CD4-positive, CD25-positive, alpha-beta regulatory T cell (primary cell): Measurements from ENCODE around the gene SERPINB8. TPM values are rescaled to one million over a fixed set of nuclear protein-coding genes. Genes with fewer than 3 reads are reported as not detected.
A peak's percentile ranks its signal among the peaks of the same experiment; 100 is the strongest.
"Not testable (repeated sequence)": the region's sequence is repeated elsewhere in the genome, so short reads cannot be mapped to it uniquely, and the experiment has no call there.

Experiments
- ATAC-seq, 2 donors: fragments of 150-1000 bp; cut with Tn5 transposase; one replicate each; pipeline ENCODE4 v1.10.0; 2021; ENCODE audit warnings: low read depth in 2 of 2, moderate number of reproducible peaks in 2 of 2, moderate library complexity in 1 of 2
- DNase-seq, 3 donors: peaks; one replicate each; pipeline versions ENCODE4 v3.0.0 to v3.0.0-alpha.2; 2012 to 2022; ENCODE audit warnings: mixed read lengths in 1 of 3
- H3K27ac ChIP-seq: one replicate; pipeline ENCODE4 v1.7.0; 2013; ENCODE audit warnings: mild to moderate bottlenecking, low read length; ENCODE audit not compliant: insufficient read depth, poor library complexity, severe bottlenecking
- H3K27me3 ChIP-seq: one replicate; pipeline ENCODE4 v1.7.0; 2013; ENCODE audit warnings: low read length; ENCODE audit not compliant: control insufficient read depth, insufficient read depth
- H3K36me3 ChIP-seq: one replicate; pipeline ENCODE4 v1.7.0; 2013; ENCODE audit warnings: mild to moderate bottlenecking, low read length, moderate library complexity; ENCODE audit not compliant: control insufficient read depth, insufficient read depth
- H3K4me1 ChIP-seq: 2 replicates; pipeline ENCODE4 v1.7.0; 2013; ENCODE audit warnings: mild to moderate bottlenecking, low read length; ENCODE audit not compliant: insufficient read depth, control insufficient read depth, poor library complexity, severe bottlenecking
- H3K4me3 ChIP-seq: one replicate; pipeline ENCODE4 v1.7.0; 2013; ENCODE audit warnings: low read depth, mild to moderate bottlenecking, low read length, moderate library complexity
- H3K9me3 ChIP-seq, 2 experiments: 1 replicate in 1 of 2; 2 replicates in 1 of 2; pipeline ENCODE4 v1.7.0; 2013; ENCODE audit warnings: low read length in 2 of 2, mild to moderate bottlenecking in 1 of 2, moderate library complexity in 1 of 2; ENCODE audit not compliant: control insufficient read depth in 2 of 2
- H3K27ac Mint-ChIP-seq, 3 donors: one replicate each; pipeline ENCODE4 v1.8.0; 2020 to 2022; ENCODE audit warnings: mild to moderate bottlenecking in 3 of 3, mixed read lengths in 3 of 3, moderate library complexity in 2 of 3
- H3K27me3 Mint-ChIP-seq: one replicate; pipeline ENCODE4 v1.8.0; 2022; ENCODE audit warnings: mild to moderate bottlenecking, mixed read lengths
- H3K36me3 Mint-ChIP-seq: one replicate; pipeline ENCODE4 v1.8.0; 2020; ENCODE audit warnings: mixed read lengths
- H3K4me1 Mint-ChIP-seq, 4 donors: one replicate each; pipeline ENCODE4 v1.8.0; 2020 to 2022; ENCODE audit warnings: mixed read lengths in 4 of 4, mild to moderate bottlenecking in 1 of 4
- H3K4me3 Mint-ChIP-seq, 4 donors: one replicate each; pipeline ENCODE4 v1.8.0; 2020 to 2022; ENCODE audit warnings: mild to moderate bottlenecking in 4 of 4, mixed read lengths in 4 of 4, moderate library complexity in 3 of 4
- H3K9me3 Mint-ChIP-seq, 7 donors: one replicate each; pipeline ENCODE4 v1.8.0; 2020 to 2022; ENCODE audit warnings: mixed read lengths in 7 of 7, mild to moderate bottlenecking in 3 of 7, moderate library complexity in 2 of 7
- polyA plus RNA-seq, 4 donors: library from polyadenylated mRNA; unstranded; fragments of 300-500 nt; fragmentation: Illumina TruSeq; gene quantifications; one replicate each; pipeline ENCODE4 v1.2.3, GENCODE V29; 2021
- total RNA-seq: library from RNA; stranded (reverse); gene quantifications from one replicate; pipeline ENCODE4 v1.2.3, GENCODE V29; 2022

SERPINB8 gene
- total RNA-seq: 13.5 TPM
- polyA plus RNA-seq: 10 to 100 TPM; 14.1 to 29.4 (median 15.4) TPM

DNA sequence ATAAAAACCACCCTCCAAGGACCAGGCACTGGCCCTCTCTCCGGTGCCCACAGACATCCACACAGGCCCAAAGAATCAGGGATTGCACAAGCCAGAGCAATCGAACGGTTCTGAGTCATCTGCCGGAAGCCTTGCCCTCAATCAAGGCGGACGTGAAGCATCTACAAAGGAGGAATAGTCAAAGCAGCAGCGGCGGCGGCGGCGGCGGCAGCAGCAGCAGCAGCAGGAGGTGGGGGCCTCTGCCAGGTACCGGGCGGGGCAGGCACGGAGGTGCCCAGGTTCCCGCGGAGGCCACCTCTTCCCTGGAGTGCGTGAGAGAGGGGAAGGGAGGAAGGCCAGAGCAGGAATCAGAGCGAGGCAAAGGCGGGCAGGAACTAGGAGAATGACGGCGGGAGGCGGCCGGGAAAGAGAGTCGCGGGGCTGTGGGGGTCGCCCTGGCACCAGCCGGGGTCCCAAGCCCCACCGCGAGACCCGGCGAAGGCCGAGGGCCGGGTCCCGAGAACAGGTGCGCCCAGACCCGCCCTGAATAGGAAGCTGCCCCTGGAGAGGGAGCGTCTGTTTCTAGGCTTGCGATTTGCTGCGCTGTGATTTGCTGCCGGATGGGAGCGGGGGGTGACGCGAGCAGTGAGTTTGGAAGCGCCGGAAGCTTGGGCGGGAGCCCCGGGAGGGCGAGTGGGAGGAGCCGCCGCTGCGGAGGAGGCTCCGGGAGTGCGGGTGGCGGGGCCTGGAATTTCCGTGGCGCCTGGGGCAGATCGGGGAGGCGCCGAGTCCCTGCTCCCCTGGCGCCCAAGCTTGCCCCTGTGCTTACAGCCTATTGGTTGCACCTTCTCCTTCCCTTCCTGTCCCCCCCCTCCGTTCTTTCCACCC is at the start of gene SERPINB8:
Gene SERPINB8, plus strand, starts transcription at position 140 of the 867 bp plus-strand sequence. CDS start 8,228 bp downstream, outside the sequence.
- Histone ChIP-seq H3K27me3 (peaks cover 3% of the 10 kb centered on the region), H3K4me1 (peaks cover 10% of the 10 kb centered on the region), H3K9me3 (no peaks in the 10 kb centered on the region), H3K36me3 (no peaks in the 10 kb centered on the region), H3K27ac (peak within 1 kb of the TSS; percentile 89), H3K4me3 (peak within 1 kb of the TSS; percentile 80)
- H3K27ac Mint-ChIP-seq: peak within 1 kb of the TSS; percentile 96 to 97 (median 97)
- DNase-seq (peak; percentile 74 to 89 (median 77)), ATAC-seq (peak; percentile 93 to 94)
- no peaks in the 10 kb centered on the region for H3K9me3 Mint-ChIP-seq
- H3K4me3 Mint-ChIP-seq: peak within 1 kb of the TSS; percentile 94 to 99 (median 96)
- H3K27me3 Mint-ChIP-seq: no peaks in the 10 kb centered on the region
- peaks cover 13 to 42% (median 24%) of the 10 kb centered on the region in 4 donors for H3K4me1 Mint-ChIP-seq
- H3K36me3 Mint-ChIP-seq: no peaks in the 10 kb centered on the region

- Mint-ChIP-seq H3K4me3 (no peak overlapping the region), H3K36me3 (no peaks in the 10 kb centered on the region), H3K4me1 (no peaks in the 10 kb centered on the region), H3K27ac (no peak overlapping the region), H3K27me3 (peaks cover 34% of the 10 kb centered on the region), H3K9me3 (peaks cover 0 to 2% (median 0%) of the 10 kb centered on the region in 7 donors)
- ATAC-seq: no peak
- Histone ChIP-seq H3K4me3 (no peak overlapping the region), H3K4me1 (no peaks in the 10 kb centered on the region), H3K9me3 (no peaks in the 10 kb centered on the region), H3K27ac (no peak overlapping the region), H3K36me3 (no peaks in the 10 kb centered on the region), H3K27me3 (peaks cover 22% of the 10 kb centered on the region)
- no peak for DNase-seq
Measured at GRCh38 chr18:63922049-63922448, 47.8 kb upstream of the SERPINB8 start.

GRCh38 chr18:63924551-63924950 is 45.3 kb upstream of the SERPINB8 start:
- no peaks in the 10 kb centered on the region for H3K4me1 ChIP-seq
- H3K4me3 Mint-ChIP-seq: no peak overlapping the region
- ATAC-seq (no peak), DNase-seq (no peak)
- no peaks in the 10 kb centered on the region for H3K9me3 ChIP-seq
- peaks cover 14% of the 10 kb centered on the region for H3K27me3 ChIP-seq
- no peaks in the 10 kb centered on the region for H3K4me1 Mint-ChIP-seq
- H3K36me3 Mint-ChIP-seq: no peaks in the 10 kb centered on the region
- H3K9me3 Mint-ChIP-seq: peaks cover 0 to 2% (median 0%) of the 10 kb centered on the region in 7 donors
- no peak overlapping the region for H3K4me3 ChIP-seq
- peaks cover 37% of the 10 kb centered on the region for H3K27me3 Mint-ChIP-seq
- no peak overlapping the region for H3K27ac ChIP-seq
- no peaks in the 10 kb centered on the region for H3K36me3 ChIP-seq
- no peak overlapping the region for H3K27ac Mint-ChIP-seq

DNA sequence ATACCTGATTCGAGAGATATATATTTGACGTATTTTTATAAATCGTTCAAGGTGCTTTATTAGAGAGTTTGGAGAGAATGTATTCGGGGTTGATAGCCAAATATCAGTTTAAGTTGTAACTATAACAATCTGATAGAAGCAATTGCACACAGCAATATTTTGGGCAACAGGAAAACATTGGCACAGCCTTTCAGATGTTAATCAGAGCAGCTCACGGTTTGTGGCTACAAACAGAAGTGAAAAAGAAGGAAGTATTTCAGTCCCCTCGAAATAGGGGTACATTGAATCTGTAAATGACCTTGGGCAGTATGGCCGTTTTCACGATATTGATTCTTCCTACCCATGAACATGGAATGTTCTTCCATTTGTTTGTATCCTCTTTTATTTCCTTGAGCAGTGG is 41.5 kb upstream of the SERPINB8 start:
- H3K36me3 Mint-ChIP-seq: no peaks in the 10 kb centered on the region
- Histone ChIP-seq H3K36me3 (no peaks in the 10 kb centered on the region), H3K9me3 (no peaks in the 10 kb centered on the region), H3K27me3 (peaks cover 15% of the 10 kb centered on the region), H3K4me3 (no peak overlapping the region), H3K4me1 (no peaks in the 10 kb centered on the region), H3K27ac (no peak overlapping the region)
- ATAC-seq (no peak), DNase-seq (no peak)
- no peak overlapping the region for H3K27ac Mint-ChIP-seq
- no peaks in the 10 kb centered on the region for H3K4me1 Mint-ChIP-seq
- H3K27me3 Mint-ChIP-seq: peaks cover 32% of the 10 kb centered on the region
- H3K9me3 Mint-ChIP-seq: peaks cover 0 to 2% (median 0%) of the 10 kb centered on the region in 7 donors
- no peak overlapping the region for H3K4me3 Mint-ChIP-seq

- not testable (repeated sequence) for H3K36me3 Mint-ChIP-seq, H3K27ac ChIP-seq, H3K4me1 ChIP-seq, H3K9me3 Mint-ChIP-seq, ATAC-seq, H3K4me3 Mint-ChIP-seq, DNase-seq, H3K9me3 ChIP-seq, H3K4me1 Mint-ChIP-seq, H3K36me3 ChIP-seq, H3K27ac Mint-ChIP-seq, H3K4me3 ChIP-seq
- peaks cover 18% of the 10 kb centered on the region for H3K27me3 ChIP-seq
- H3K27me3 Mint-ChIP-seq: peaks cover 37% of the 10 kb centered on the region
Measured at GRCh38 chr18:63929369-63929768, 40.5 kb upstream of the SERPINB8 start.

DNA sequence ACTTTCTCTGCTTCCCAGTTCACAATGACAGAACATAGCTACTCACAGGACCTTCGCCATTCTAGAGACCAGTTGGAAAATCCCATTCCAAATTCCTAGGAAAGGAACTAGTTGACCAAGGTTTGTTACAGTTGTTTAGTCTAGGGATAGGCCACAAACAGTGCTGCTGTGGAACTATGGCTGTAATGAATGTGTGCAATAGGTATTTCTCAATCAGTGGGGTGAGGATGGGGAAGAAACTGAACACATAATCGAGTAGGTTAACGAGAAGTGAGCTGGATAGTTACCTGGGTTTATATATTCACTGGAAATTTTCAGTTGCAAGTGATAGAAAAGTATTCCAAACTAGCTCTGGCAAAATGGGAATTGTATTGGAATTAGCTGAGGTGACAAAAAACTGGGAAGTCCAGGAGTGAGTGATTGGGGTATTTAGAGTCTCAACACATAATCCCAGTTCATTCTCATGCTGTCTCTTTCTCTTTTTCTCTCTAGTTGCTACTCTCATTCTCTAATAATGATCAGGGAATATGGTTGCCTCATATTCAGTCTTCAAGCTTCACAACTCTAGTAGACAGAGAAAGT is 39.0 kb upstream of the SERPINB8 start:
- ATAC-seq (no peak), DNase-seq (no peak)
- Histone ChIP-seq H3K9me3 (no peaks in the 10 kb centered on the region), H3K36me3 (no peaks in the 10 kb centered on the region), H3K27me3 (peaks cover 25% of the 10 kb centered on the region), H3K4me1 (no peaks in the 10 kb centered on the region), H3K27ac (no peak overlapping the region), H3K4me3 (no peak overlapping the region)
- H3K9me3 Mint-ChIP-seq: peaks cover 0 to 2% (median 0%) of the 10 kb centered on the region in 7 donors
- no peak overlapping the region for H3K4me3 Mint-ChIP-seq
- H3K4me1 Mint-ChIP-seq: no peaks in the 10 kb centered on the region
- no peaks in the 10 kb centered on the region for H3K36me3 Mint-ChIP-seq
- H3K27ac Mint-ChIP-seq: no peak overlapping the region
- H3K27me3 Mint-ChIP-seq: peaks cover 43% of the 10 kb centered on the region

DNA sequence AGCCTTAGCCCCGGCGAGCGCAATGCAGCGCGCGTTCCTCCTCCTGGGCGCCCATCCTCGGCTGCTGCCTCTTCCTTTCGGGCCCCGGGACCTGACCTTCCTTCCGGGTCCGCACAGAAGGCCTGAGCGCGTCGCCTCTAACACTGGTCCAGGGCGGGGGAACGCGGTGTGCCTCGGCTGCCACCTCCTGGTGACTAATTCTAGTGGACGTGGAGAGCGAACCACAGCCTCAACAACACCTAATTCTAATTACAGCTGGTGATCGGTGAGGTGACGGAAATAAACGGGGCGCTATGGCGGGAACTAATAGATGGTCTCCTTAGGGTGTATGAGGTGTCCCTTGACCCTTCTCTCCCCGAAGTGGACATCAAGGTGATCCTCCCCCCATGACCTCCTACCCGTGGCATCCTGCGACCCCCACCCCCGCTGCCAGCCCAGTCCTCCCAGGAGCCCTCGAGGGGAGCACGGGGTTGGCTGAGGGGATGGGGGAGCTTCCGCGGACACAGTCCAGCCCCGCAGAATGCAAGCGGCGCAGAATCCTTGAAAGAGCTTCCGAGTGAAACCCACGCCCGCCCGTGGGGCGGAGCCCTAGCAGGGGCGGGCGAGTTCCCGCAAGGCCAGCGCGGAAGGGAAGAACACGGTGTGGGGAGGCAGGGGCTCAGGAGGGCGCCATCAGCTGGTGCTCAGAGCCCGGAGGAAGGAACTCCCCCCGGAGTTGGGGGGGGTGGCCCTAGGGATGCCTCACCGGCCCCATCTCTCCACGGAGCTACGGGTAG is 33.5 kb upstream of the SERPINB8 start:
- Histone ChIP-seq H3K27ac (no peak overlapping the region), H3K4me1 (peaks cover 8% of the 10 kb centered on the region), H3K4me3 (peak overlapping the region; percentile 28), H3K36me3 (no peaks in the 10 kb centered on the region), H3K9me3 (no peaks in the 10 kb centered on the region), H3K27me3 (peaks cover 30% of the 10 kb centered on the region)
- Mint-ChIP-seq H3K36me3 (no peaks in the 10 kb centered on the region), H3K9me3 (no peaks in the 10 kb centered on the region), H3K4me1 (peaks cover 0 to 5% (median 0%) of the 10 kb centered on the region in 4 donors), H3K4me3 (peak overlapping the region; percentile 52 to 73 (median 64)), H3K27ac (no peak overlapping the region), H3K27me3 (peaks cover 25% of the 10 kb centered on the region)
- ATAC-seq (peak; percentile 57 to 78), DNase-seq (peak; percentile 25 to 66 (median 39))
